Measurements from ENCODE around the gene NNT. TPM values are rescaled to one million over a fixed set of nuclear protein-coding genes. Genes with fewer than 3 reads are reported as not detected.
"Not testable (repeated sequence)": the region's sequence is repeated elsewhere in the genome, so short reads cannot be mapped to it uniquely, and the experiment has no call there.

NNT gene
- total RNA-seq, 1 experiment from 2014 or later = 97.7 TPM

DNA sequence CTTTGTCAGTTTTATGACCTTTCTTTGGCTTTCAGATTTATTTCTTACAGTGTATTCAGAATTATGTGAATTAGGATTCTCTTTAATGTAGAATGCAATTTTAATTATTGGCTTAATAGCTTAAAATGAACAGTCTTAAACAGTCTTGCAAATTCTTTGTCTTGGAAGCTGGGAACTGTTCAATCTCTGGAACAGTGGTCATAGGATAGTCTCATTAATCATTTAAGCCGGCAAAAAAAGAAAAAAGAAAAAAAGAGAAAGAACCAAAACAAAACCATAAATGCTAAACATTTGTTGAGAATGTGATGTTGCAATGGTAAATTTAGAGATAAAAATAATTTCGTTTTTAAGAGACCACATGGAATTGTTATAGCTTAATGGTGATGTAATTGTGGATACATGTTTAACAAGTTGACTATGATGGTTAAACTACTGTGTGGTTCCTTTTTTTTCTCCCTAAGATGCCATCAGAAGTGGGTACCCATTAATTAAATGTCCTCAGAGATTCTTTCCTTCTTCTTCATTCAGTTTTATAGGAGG, 61.6 kb downstream of the NNT start:
- no peak for DNase-seq (ENCODE audit: low spot score)

DNA sequence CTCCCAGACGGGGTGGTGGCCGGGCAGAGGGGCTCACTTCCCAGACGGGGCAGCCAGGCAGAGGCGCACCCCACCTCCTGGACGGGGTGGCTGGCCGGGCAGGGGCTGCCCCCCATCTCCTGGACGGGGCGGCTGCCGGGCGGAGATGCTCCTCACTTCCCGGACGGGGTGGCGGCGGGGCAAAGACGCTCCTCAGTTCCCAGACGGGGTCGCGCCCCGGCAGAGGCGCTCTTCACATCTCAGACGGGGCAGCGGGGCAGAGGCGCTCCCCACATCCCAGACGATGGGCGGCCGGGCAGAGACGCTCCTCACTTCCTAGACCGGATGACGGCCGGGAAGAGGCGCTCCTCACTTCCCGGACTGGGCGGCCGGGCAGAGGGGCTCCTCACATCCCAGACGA, 62.8 kb downstream of the NNT start:
- DNase-seq (ENCODE audit: low spot score) = not testable (repeated sequence)

DNA sequence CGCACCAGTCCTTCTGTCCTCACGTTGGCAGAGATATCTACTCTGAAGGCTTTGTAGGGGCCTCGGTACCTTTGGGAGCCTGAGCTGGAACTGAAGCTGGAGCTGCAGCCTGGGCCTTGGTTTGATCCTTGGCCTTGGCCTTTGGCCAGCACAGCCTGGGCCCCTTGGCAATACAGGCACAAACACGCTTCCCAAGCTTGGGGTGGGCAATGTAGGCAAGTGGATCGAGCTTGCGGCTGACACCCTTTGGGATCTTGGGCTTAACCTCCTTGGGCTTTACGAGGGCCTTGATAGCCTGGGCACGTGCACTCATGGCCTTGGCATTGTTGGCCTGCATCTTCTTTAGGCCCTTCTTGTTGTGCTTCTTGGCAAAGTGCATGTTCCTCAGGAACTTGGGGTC, 63.7 kb downstream of the NNT start:
- DNase-seq (ENCODE audit: low spot score) = not testable (repeated sequence)

DNA sequence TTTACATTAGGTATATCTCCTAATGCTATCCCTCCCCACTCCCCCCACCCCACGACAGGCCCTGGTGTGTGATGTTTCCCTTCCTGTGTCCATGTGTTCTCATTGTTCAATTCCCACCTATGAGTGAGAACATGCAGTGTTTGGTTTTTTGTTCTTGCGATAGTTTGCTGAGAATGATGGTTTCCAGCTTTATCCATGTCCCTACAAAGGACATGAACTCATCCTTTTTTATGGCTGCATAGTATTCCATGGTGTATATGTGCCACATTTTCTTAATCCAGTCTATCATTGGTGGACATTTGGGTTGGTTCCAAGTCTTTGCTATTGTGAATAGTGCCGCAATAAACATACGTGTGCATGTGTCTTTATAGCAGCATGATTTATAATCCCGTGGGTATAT, 64.4 kb downstream of the NNT start:
- DNase-seq (ENCODE audit: low spot score) = not testable (repeated sequence)

DNA sequence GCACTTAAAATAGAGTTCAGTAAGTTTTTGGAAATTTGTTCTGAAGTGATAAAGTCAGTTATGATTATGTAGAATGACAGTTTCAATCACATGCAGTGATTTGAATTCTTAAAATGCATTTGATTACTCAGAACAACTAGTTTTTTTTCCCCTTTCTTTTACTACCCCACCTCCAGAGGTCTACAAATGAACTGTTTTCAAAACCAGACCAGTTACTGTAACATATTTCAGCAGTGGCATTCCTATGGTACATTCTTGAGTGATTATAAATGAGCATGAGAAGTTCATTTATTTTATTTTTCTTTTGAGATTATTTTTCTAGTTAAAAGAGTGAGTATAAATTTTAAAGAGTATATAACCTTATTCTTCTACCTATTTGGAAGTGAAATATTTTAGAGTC, 71.6 kb downstream of the NNT start:
- DNase-seq (ENCODE audit: low spot score) = no peak

DNA sequence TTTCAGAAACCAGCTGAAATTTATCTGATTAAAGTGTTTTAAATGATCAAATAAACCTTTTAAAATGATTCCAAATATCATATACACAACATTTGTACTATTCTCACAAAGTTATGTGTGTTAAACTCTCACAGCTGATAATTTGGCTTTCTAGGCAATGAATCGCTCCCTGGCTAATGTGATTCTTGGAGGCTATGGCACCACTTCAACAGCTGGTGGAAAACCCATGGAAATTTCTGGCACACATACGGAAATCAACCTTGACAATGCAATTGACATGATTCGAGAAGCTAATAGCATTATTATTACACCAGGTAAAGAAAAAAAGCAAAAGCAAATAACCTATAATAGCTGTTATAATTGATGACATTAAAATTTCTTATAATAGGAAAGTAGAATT, 72.4 kb downstream of the NNT start:
- DNase-seq (ENCODE audit: low spot score) = no peak

DNA sequence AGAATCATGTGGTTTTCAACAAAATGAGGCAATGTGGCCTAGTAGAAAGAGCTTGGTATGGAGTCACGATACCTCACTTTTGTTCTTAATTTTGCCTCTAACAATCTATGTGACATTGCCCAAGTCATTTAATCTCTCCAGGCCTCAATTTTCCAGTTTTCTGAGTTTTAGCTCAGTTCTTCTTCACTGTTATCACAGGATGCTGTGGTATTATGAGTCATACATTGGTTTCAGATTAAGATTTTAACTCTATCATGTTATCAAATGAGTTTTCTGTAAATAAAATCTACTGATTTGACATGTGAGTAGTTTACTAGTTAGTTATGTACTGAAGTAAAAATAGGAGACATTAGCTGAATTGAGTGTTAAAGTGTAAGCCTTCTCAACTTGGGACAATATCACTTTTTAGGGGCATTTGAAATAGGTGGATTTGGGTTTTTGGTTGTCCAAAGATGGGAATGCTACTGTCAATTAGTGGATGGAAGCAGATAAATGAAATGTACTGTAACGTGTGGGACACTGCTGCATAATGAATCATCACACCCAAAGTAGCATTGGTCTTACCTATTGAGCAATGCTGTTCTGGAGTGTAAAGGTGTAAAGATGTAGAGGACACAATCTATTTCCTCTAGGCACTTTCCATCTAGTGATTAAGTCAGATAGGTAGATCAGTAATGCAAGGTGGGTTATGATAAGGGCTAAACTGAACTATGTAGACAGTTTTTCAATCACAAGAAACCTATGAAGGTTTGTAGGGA, 73.3 kb downstream of the NNT start:
- DNase-seq (ENCODE audit: low spot score) = no peak

DNA sequence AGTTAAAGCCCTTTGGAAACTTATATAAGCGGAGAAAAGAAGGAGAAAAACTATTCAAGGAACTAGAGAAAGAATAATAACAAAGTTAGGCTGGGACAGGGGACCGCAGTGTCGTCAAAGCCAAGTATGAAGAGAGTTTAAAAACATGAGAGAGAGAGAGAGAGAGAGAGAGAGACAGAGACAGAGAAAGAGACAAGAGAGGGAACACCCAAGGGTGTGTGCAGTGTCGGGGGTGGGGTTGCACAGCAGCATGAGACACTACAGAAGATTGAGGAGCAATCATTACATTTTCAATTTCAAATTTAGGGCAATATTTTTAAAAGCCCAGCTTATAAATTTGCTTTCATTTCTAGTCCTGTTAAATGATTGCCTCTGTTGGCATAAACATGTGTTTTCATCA, 74.3 kb downstream of the NNT start:
- DNase-seq (ENCODE audit: low spot score) = no peak

DNA sequence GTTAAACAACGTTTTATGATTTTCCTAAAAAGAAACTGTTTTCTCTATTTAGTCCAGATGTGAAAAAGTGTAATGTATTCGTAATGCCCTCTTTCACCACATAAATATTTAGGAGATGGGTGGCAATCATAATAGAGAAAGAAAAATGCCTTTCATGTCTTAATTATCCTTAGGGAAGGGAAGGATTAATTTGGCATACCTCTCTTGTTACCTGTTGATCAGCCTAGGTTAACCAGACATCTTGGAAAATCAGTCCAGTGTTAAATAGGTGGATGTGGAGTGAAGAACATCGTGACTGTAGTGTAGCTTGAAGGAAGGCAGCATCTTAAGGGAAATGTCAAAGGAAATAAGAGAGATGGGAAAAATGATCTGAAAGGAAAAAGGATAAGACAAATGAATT, 76.2 kb downstream of the NNT start:
- no peak for DNase-seq (ENCODE audit: low spot score)

DNA sequence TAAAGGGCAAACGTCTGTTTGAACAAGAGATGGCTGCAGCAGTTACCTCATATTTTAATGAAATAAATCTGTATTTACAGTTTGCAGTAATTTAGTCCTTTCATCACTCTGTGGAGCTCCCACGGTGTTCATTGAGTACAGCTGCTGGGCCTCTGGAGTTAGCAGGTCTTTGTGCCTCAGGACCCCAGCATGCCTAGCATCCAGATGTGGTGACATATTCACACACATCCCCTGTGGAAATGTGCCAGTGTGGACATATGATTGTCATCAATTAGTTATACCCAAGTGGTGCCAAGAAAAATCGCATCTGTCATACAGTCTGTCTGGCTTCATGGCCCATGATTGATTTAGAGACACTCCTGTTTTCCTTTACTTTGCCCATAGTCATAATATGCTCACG, 77.3 kb downstream of the NNT start:
- no peak for DNase-seq (ENCODE audit: low spot score)

DNA sequence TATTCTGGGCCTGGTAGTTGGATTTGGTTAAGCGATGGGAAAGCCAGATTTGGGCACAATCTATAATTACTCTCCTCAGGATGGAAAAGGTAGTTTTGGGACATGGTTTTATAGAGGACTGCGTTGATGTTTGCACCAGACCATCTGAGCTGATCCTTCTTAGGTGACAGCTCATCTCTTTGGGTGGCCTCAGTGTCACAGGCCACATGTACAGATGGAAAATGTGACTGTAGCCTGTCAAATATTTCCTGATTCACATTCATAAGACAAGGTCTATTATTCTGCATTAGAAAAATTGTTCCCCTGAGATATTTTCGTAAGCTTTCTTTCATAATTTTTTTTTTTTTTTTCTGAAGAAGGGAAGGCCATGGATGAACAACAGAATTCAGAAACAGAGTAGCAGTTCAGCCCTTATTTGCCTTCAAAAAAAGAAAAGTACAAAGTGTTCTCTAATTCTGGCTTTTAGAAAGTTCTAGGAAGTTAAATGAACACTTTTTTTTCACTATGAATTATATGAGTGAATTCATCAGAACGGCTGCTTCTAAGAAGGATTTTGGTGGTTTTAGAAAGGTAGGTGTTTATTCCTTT, 81.0 kb downstream of the NNT start:
- no peak for DNase-seq (ENCODE audit: low spot score)

DNA sequence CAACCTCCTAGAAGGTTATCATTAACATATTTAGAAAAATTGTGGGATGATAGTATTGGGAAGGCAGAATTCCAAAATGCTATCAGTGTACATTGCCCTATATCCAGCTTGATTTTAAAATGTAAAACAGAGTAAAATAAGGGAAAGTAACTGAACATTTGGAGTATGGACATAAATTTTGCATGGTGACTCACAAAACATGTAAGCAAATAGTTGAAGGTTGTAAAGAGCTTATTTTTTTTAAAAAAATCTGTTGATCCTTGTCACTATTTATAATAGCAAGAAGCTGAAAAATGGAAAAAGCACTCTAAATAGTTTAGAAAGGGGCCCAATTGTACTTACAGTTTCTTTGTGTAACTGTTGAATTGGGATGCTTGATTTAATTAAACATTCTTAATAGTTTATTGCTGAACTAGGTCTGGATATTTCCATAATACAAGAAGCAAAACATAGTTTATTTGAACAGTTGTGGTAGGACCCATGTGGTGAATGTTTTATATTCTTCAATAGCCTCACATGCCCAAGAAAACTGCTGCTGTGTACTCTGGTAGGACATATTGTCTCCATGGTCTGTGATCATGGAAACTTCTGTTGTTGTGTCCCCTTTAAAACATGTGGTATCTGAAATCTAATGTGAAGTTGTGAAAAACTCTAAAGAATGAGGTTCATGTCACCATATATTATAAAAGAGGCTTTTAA, 82.4 kb downstream of the NNT start:
- DNase-seq (ENCODE audit: low spot score) = no peak

DNA sequence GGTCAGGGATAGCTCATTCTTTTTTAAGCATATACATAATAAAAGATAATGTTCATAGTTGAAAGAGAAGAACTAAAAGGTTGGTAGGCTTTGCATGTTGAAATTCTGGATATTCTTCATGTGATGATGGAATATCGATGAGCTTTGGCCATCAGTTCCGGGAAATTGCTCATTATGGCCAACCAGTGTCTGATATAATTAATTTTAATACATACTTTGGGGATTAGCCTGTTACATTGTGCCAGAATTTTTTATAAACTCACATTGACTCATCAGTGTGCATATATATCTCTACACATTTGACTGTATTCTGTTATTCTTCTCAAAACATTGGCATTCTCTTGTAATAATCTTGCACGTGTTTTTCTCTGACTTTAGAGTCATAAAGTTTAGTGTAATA, 84.3 kb downstream of the NNT start:
- no peak for DNase-seq (ENCODE audit: low spot score)

DNA sequence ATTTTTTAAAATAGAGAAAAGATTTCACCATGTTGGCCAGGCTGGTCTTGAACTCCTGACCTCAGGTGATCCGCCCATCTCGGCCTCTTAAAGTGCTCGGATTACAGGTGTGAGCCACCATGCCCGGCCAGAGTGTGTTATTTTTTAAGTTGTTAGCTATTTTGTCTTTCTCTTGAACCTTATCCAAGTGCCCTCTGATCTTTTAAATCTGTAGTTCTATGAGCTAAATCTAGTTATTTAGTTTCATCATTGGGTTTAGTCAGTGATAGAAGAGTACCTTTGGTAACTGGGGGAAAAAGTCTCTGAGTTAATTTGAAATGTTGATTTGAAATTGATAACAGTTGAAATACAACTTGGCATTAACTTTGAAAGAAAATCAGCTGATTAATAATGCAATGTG, 88.3 kb downstream of the NNT start:
- no peak for DNase-seq (ENCODE audit: low spot score)

DNA sequence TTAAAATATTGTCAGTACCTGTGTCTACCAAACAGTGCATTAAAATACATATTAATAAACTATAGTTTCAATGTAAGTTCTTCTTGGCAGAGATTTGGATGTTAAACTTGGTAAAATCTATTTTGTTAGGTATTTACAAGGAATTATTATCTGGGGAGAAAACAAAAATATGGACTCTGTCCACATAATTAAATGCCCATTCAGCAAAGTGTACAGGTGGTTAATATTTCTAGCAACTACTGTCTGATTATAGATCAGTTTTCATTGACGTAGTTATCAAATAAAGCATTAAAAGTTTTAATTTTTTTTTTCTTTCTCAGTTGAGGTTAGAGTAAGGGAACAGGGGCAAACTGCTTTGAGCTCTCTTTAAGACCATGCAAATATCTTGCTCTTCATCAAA, 88.9 kb downstream of the NNT start:
- DNase-seq (ENCODE audit: low spot score) = no peak

DNA sequence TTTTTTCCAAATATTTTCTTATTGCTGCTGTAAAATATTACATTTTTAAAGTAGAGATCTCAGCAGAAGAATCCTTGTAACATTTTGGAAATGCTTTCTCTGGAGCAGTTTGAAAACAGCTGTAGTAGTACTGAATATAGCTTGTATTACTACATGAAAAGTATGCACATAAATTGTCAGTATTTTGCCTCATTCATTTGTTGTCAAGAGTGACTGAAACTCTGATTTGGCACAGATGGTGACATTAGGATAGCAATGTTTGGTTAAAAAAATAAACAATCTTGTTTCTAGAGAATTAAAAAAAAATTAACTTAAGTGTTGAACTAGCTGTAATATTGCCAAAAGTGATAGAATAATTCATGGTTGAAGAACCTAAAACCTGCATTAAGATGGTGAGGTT, 90.4 kb downstream of the NNT start:
- DNase-seq (ENCODE audit: low spot score) = no peak

DNA sequence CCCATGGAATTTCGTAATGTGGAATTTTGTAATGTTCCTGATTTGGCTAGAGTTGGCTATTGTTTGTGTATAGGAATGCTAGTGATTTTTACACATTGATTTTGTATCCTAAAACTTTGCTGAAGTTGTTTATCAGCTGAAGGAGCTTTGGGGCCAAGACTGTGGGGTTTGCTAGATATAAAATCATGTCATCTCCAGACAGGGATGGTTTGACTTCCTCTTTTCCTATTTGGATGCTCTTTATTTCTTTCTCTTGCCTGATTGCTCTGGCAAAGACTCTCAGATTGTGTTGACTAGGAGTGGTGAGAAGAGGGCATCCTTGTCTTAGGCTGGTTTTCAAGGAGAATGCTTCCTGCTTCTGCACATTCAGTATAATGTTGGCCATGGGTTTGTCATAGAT, 91.0 kb downstream of the NNT start:
- no peak for DNase-seq (ENCODE audit: low spot score)

DNA sequence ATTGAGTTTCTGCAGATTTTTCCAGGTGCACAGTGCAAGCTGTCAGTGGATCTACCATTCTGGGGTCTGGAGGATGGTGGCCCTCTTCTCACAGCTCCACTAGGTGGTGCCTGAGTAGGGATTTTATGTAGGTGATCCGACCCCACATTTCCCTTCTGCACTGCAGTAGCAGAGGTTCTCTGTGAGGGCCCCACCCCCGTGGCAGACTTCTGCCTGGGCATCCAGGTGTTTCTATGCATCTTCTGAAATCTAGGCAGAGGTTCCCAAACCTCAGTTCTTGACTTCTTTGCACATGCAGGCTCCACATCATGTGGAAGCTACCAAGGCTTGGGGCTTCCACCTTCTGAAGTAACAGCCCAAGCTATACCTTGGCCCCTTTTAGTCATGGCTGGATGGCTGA, 93.5 kb downstream of the NNT start:
- not testable (repeated sequence) for DNase-seq (ENCODE audit: low spot score)

DNA sequence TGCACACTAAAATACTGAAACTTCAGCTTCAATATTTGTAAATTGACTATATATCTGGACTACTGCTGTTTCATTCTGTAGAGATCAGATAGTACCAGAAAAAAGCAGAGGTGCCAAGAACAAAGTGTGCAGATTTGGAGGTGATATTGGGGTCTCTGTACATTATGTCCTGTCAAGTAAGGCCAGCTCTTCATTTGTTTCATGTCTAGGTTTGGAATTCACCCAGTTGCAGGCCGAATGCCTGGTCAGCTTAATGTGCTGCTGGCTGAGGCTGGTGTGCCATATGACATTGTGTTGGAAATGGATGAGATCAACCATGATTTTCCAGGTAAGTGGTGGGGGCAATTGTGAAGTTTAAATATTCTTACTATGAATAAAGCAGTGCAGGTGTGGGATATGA, 96.9 kb downstream of the NNT start:
- no peak for DNase-seq (ENCODE audit: low spot score)

DNA sequence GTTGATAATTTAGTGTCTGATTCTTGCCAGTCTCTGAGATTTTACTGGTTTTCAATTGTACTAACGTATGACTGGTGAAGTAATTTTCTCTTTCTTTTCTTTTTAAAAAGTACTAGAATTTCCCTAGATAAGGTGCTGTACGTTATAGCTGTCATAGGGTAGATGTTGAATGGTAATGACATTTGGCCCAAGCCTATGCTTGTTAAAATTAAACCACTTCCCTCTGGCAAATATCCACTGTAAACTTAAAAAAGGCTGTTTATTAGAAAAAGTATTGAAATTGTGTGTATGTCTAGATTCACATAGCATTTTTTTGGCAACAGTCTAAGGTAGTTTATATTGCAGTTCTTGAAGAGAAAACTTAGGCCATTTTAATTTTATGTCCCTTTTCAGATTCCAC, 97.6 kb downstream of the NNT start:
- DNase-seq (ENCODE audit: low spot score) = no peak

DNA sequence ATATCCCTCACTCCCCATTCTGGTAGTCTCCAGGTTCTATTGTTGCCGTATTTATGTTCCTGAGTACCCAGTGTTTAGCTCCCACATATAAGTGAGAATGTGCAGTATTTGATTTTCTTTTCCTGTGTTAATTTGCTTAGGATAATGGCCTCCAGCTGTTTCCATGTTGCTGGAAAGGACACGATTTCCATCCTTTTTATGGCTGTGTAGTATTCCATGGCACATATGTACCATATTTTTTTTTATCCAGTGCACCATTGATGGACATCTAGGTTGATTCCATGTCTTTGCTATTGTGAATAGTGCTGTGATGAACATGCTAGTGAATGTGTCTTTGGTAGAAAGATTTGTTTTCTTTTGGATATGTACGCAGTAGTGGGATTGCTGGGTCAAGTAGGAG, 98.2 kb downstream of the NNT start:
- no peak for DNase-seq (ENCODE audit: low spot score)

DNA sequence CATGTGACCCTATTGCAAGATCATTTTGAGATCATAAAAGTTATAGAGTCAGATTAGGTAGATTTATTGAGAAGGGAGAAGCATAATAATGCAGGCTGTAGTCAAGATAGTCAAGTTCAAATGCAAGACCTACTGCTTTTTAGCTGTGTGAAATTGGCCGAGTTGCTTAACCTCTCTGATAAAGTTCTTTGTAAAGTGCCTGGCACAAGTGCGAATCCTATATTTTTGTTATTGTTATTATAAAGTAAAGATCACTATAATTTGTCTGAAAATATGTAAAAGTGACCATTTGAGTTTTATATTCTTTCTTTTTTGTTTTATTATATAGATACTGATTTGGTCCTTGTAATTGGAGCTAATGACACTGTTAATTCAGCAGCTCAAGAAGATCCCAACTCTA, 99.3 kb downstream of the NNT start:
- DNase-seq (ENCODE audit: low spot score) = no peak

DNA sequence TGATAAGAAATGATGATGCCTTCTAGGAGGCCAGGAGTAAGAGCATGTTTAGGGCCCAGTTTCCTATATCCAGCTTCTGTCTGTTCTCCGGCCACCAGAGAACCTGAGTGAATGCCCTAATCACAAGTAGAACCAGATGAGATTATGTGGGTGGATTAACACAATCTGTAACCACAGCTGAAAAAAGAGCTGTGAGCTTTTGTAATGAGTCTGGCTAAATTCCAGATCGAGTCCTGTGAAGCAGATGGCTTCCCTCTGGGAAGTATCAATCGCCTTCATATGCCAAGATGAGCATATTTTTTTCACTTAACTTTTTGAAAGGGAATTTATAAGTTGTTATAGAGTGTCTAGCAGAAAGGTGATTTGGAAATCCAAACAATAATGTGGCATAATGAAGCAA, 99.8 kb downstream of the NNT start:
- no peak for DNase-seq (ENCODE audit: low spot score)
